GM12873 (cell line): ENCODE data around the gene ZSCAN25.

Experiments
- CTCF ChIP-seq: IDR thresholded peaks from 2 replicates; pipeline ENCODE4 v1.5.1; 2012; ENCODE audit warnings: low read depth, mild to moderate bottlenecking, moderate library complexity, low read length, control low read depth; ENCODE audit not compliant: insufficient read depth; ENCODE audit errors: missing control alignments

Gene ZSCAN25

GRCh38 chr7:99607548-99607947 is 9.2 kb upstream of the ZSCAN25 start:
- TF ChIP-seq CTCF = no peak

- TF ChIP-seq CTCF = no peak
These were observed 2.3 kb upstream of the ZSCAN25 start for GRCh38 chr7:99614495-99614894.

GRCh38 chr7:99615989-99616358 is 772 bp upstream of the ZSCAN25 start:
- TF ChIP-seq CTCF = no peak

GRCh38 chr7:99617192-99617781 is 541 bp downstream of the ZSCAN25 start:
- TF ChIP-seq CTCF = no peak

- TF ChIP-seq CTCF = no peak
These were observed 2.0 kb downstream of the ZSCAN25 start for GRCh38 chr7:99618726-99619125.

GRCh38 chr7:99619571-99620130 is 2.9 kb downstream of the ZSCAN25 start:
- no peak for TF ChIP-seq CTCF

GRCh38 chr7:99621271-99621670 is 4.5 kb downstream of the ZSCAN25 start:
- no peak for TF ChIP-seq CTCF
